ELF-1 (cell line): ENCODE data around the gene A4GALT.
"Not testable (repeated sequence)": the region's sequence is repeated elsewhere in the genome, so short reads cannot be mapped to it uniquely, and the experiment has no call there.

Source experiments
- DNase-seq: peaks from one replicate; pipeline ENCODE4 v3.0.0-alpha.2; 2016; ENCODE audit warnings: low read depth, low spot score

Gene A4GALT

DNA sequence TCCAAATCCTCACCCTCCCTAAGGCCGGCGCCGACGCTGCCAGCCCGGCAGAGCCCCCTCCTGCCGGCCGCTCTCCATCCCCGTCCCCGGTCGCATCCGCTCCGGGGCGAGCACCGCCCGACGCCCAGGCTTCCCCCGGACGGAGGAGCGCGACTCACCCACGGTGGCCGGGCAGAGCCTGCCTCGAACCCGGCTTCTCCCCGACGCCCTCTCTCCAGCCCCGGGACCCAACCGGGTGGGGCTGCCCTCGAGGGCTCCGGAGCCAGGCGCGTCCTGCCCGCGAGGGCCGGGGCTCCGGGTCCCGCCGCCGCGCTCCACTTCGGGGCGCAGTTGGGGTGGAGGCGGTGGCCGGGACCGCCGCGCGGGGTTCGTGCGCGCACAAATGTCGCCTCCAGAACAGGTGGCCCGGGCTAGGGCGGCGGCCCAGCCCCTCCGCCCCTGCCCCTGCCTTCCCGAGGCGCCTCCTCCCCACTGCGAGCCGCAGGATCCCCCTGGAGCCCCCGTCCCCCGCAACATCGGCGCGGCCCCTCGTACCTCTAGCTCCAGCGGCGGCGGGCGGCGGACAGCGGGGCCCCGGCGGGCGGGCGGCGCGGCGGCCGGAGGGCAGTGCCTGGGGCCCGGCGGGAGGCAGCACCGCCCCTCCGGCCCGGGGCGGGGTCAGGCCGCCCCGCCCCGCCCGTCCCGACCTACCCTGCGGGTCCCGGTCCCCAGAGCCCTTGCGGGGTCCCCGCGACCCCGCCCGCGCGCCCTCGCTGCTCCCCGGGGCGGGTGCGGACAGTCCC lies at the start of gene A4GALT:
A4GALT (minus strand) TSS at position 608 of the 782 bp plus-strand sequence. CDS start 26,919 bp downstream, outside the sequence.
- no peak for DNase-seq

- DNase-seq, result no peak
Measured at GRCh38 chr22:42770448-42770726, 49.7 kb upstream of the A4GALT start.

DNA sequence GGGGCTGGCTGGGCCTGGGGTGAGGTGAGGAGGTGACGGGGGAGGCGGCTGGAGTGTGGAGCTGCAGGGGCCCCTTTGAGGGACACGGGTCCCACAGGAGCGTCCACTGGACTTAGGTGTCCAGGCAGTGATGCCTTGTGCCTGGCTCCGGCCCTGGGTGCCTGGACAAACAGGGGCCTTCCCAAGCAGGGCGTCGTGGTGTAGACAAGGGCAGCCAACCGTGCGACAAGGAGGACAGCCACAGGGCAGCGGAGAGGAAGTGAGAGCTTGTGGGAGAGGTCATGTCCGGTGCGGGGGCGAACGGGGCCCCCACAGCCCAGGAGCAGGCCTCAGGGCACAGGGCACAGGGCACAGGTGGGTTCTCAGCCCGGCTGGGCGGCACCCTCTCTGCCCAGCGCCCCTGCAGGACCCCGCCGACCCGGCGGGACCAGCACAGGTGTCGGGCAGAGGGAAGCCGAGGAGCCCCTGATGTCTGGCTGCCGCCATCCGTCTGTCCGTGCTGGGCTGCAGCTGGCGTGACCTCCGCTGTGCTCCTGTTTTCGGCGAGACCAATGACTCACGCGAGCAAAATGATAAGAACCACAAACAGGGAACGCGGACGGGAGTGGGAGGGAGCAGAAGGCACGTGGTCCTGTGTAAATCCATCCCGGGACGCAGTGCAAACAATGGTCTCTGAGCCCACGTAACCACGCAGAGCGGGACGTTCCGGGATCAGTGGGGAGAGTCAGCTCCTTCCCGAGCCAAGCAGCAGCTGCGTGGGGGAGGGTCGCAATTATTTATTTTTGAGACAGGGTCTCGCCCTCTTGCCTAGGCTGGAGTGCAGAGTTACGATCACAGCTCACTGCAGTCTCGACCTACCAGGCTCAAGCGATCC lies 49.1 kb upstream of the A4GALT start:
- DNase-seq, result peak; percentile 26

DNA sequence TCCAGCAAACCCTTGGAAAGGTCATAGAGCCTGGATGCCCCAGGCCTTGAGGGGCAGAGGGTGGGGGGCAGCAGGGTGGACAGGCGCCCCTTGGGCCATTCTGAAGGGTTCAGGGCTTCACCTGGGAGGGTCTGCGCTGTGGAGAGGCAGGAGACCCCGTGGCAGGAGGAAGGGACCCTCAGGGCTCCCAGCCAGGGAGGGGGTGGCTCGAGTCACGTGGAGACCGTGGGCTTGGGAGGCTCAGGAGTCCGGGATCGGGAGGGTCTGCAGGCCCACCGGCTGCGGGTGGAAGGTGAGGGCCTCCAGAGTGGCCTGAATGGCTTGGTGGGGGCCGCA lies 48.5 kb upstream of the A4GALT start:
- DNase-seq, result no peak

- no peak for DNase-seq
Measured at GRCh38 chr22:42768385-42769035, 47.8 kb upstream of the A4GALT start.

DNA sequence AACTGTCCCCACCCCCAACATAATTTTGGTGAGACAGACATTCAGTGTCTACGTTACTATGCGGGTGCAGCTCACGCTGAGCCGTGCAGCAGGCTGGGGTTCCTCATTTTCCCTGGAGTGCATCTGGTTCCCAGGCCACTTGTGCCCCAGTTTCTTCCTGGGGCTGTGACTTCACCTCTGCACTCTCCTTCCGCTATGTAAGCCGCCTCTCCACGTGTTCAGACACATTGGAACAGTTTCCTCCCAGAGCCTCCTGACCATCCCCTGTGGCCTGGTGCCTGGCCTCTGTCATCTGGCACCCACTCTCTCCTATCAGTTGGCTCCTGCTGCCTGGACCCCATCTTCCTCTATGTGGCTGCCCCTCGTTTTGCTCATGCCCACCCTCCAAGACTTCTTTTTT lies 46.2 kb upstream of the A4GALT start:
- DNase-seq, result no peak

DNA sequence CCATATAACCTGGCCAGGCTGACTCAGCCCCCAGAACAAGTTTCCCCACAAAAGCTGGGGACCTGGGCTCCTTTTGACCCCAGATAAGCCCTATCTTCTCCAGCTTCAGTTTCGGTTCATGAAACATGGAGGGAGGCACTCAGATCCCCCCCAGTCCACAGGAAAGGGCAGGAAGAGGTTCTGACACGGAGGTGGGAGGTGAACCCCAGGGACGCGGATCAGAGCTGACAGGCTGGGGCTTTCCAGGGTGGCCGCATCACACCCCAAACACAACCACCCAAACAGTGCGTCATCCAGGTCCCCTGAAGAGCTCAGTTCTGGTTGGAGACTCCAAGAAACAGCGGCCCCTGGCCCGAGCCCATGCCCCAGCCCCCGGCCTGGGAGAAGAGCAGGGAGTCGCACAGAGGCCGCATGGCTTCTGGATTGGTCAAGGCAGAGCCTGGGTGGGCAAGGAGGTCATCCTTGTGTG lies 44.3 kb upstream of the A4GALT start:
- no peak for DNase-seq

GRCh38 chr22:42763965-42764480 lies 43.4 kb upstream of the A4GALT start:
- no peak for DNase-seq

- DNase-seq, result no peak
Measured at GRCh38 chr22:42760806-42761565, 40.3 kb upstream of the A4GALT start.

DNA sequence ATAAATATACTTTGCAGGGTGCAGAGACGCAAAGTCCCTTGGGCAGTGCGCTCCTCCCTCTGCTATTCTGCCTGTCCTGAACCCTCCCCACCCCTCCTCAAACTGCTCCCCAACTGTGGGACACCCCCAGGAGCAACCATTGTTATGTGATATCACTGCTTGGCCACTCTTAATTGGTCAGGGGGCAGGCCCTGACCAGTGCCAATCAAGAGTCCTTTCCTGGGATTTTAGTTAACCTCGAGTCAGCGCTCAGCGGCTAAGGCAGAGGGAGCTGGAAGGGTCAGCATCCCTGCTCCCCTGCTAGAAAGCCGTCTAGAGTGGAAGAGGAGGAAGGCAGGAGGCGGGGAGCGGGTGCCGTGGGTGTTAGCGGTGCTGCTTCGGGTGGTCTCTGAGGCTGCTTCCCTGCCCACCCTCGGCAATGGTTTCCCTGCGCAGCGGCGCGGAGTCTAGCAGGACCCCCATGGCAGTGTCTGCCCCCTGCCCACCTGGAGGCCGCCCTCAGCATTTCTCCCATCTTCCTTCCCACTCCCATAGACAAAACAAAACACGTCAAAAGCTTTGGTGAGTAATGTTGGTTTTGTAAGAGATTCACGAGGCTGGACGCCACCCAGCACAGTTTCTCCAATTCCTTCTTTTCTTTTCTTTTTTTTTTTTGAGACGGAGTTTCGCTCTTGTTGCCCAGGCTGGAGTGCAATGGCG lies 38.4 kb upstream of the A4GALT start:
- DNase-seq, result no peak

- DNase-seq, result not testable (repeated sequence)
Measured at GRCh38 chr22:42755553-42755952, 34.9 kb upstream of the A4GALT start.

GRCh38 chr22:42755121-42755520 lies 34.5 kb upstream of the A4GALT start:
- DNase-seq, result not testable (repeated sequence)

- DNase-seq, result no peak
Measured at GRCh38 chr22:42754658-42755057, 34.0 kb upstream of the A4GALT start.

DNA sequence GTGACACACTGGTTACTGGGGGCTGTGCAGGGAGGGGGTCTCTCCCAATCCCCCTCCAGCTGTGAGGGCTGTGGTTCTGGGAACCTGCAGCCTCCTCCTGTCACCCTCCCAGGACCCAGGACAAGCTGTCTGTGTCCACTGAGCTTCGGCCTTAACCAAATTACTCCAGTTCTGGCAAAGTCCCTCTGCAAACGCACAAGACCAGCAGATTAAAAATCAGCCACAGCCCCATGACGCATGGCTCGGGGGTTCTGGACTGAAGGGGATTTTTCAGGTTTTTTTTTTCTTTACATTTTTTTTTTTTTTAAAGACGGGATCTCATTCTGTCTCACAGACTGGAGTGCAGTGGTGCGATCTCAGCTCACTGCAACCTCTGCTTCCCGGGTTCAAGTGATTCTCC lies 32.2 kb upstream of the A4GALT start:
- DNase-seq, result no peak

- no peak for DNase-seq
Measured at GRCh38 chr22:42752230-42752746, 31.6 kb upstream of the A4GALT start.

DNA sequence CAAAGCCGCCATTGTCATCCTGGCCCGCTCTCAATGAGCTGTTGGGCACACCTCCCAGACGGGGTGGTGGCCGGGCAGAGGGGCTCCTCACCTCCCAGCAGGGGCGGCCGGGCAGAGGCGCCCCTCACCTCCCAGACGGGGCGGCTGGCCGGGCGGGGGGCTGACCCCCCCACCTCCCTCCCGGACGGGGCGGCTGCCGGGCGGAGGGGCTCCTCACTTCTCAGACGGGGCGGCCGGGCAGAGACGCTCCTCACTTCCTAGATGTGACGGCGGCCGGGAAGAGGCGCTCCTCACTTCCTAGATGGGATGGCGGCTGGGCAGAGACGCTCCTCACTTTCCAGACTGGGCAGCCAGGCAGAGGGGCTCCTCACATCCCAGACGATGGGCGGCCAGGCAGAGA lies 29.8 kb upstream of the A4GALT start:
- not testable (repeated sequence) for DNase-seq

DNA sequence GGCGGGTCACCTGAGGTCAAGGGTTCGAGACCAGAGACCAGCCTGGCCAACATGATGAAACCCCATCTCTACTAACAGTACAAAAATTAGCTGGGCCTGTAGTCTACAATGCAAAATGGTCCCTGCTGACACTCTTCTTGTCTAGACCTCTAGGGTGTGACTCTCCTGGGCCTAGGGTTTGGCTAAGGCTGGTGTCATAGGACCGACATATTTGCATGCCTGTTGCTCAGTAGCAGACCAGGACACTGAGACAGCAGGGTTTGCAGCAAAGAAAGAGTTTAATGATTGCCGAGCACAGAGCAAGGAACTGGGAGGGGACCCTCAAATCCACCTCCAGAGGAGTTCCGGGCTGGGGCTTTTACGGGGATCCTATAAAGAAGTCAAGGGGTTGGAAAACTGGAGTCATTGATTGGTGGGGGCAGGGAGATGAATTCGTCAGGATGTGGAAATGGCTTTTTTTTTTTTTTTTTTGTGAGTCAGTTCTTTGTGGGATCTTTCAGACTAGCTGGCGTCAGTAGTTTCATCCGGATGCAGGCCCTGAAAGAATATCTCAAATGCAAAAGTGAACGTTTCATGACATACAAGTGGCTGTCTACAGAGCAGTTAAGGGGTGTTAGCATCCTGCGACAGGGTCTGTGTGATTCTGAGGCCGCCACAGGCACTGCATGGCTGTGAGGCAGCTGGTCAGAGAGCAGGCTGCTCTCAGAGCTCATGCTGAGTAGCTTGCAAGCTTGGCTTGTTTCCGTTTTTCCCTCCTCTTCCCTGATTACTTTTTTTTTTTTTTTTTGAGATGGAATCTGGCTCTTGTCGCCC lies 27.2 kb upstream of the A4GALT start:
- DNase-seq, result peak; percentile 40

- DNase-seq, result peak; percentile 45
Measured at GRCh38 chr22:42745118-42745517, 24.4 kb upstream of the A4GALT start.

DNA sequence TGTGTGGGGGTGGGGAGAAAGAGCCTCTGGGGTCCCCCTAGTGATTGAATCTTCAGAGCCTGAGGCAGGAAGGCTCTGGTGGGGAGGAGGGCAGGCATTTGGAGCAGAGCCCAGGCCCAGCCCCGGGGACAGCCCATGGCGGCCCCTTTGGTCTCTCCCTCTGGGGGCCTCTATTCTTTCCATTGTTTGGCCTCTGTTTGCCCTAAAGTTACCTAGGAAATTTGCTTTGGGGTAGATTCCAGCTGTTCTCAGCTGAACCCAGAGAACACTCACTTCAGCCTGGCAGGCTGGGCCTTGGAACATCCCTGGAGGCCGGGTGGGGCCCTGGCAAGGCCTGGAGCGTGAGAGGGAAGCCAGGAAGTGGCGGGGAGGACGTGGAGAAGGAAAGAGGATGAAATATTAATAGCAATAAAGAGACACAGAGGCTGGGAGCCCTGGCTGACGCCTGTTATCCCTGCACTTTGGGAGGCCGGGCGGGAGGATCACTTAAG lies 22.9 kb upstream of the A4GALT start:
- DNase-seq, result peak; percentile 53

DNA sequence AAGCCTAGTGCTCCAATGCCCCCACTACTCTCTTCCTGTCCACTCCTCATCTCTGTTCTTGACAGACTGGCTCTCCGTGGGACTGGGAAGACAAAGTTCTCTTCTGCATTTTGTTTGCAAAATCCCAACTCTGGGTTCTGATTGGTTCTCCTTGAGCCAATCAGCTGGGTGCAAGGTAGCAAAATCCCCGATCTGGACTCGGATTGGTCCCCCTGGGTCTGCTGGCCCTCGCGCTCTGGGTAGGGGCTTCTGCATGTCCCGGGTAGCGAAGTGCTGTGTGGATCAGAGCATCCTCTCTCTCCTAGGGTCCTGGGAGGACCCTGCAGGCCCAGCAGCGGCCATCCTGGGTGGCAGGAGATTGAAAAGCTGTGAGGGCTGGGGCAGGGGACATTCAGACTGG lies 22.3 kb upstream of the A4GALT start:
- peak; percentile 58 for DNase-seq
